DMS79 treated with DMSO at 0.1 percent for 48 hours (cell line): ENCODE measurements around the gene KLRB1.
A peak's percentile ranks its signal among the peaks of the same experiment; 100 is the strongest.
"Not testable (repeated sequence)": the region's sequence is repeated elsewhere in the genome, so short reads cannot be mapped to it uniquely, and the experiment has no call there.

Experiments
- DNase-seq: peaks from one replicate; lab custom pipeline; 2025; lab: John Stamatoyannopoulos, UW

KLRB1 gene

GRCh38 chr12:9607716-9608115 is at the start of gene KLRB1:
Gene KLRB1 (minus strand): TSS chr12:9607916. CDS start chr12:9607839, 77 bp downstream.
- DNase-seq: no peak

- no peak for DNase-seq
These were observed 43.6 kb upstream of the KLRB1 start for GRCh38 chr12:9651265-9651729.

GRCh38 chr12:9650151-9650576 is 42.4 kb upstream of the KLRB1 start:
- no peak for DNase-seq

GRCh38 chr12:9649532-9649940 is 41.8 kb upstream of the KLRB1 start:
- peak; percentile 28 for DNase-seq

- DNase-seq: peak; percentile 23
These were observed 41.2 kb upstream of the KLRB1 start for GRCh38 chr12:9648701-9649531.

- peak; percentile 83 for DNase-seq
These were observed 40.3 kb upstream of the KLRB1 start for GRCh38 chr12:9647825-9648700.

GRCh38 chr12:9646794-9647781 is 39.4 kb upstream of the KLRB1 start:
- DNase-seq: no peak

- DNase-seq: not testable (repeated sequence)
These were observed 37.4 kb upstream of the KLRB1 start for GRCh38 chr12:9644985-9645551.

GRCh38 chr12:9643266-9643660 is 35.5 kb upstream of the KLRB1 start:
- DNase-seq: no peak

- no peak for DNase-seq
These were observed 35.0 kb upstream of the KLRB1 start for GRCh38 chr12:9642606-9643265.

GRCh38 chr12:9640024-9640423 is 32.3 kb upstream of the KLRB1 start:
- no peak for DNase-seq

GRCh38 chr12:9636851-9637206 is 29.1 kb upstream of the KLRB1 start:
- DNase-seq: no peak

GRCh38 chr12:9636150-9636850 is 28.6 kb upstream of the KLRB1 start:
- no peak for DNase-seq

- DNase-seq: no peak
These were observed 27.4 kb upstream of the KLRB1 start for GRCh38 chr12:9634969-9635754.

- peak; percentile 6 for DNase-seq
These were observed 26.6 kb upstream of the KLRB1 start for GRCh38 chr12:9634177-9634803.

GRCh38 chr12:9632766-9633165 is 25.1 kb upstream of the KLRB1 start:
- DNase-seq: no peak

- DNase-seq: no peak
These were observed 19.1 kb upstream of the KLRB1 start for GRCh38 chr12:9626821-9627220.

GRCh38 chr12:9626291-9626690 is 18.6 kb upstream of the KLRB1 start:
- DNase-seq: no peak

- DNase-seq: no peak
These were observed 17.3 kb upstream of the KLRB1 start for GRCh38 chr12:9625019-9625418.
